ENCODE measurements around the gene SHISAL2A. TPM values are rescaled to one million over a fixed set of nuclear protein-coding genes. Genes with fewer than 3 reads are reported as not detected.

SHISAL2A gene
- total RNA-seq, 2 experiments from 2014 or later = 13.0 to 13.1 TPM

- ChIA-PET CTCF (interaction anchor here (0.6 to 1.7 kb wide), 6 partner anchors 11 to 469 kb away, joined by 3 to 6 read pairs (median 4); partner anchors contain the start of gene TUT4), POLR2A (interaction anchor here (1.2 to 1.9 kb wide), 2 partner anchors 10 to 51 kb away, joined by 3 to 8 read pairs; partner anchors contain the start of gene TUT4)
These were observed 28.8 kb upstream of the SHISAL2A start for GRCh38 chr1:52604063-52604770.

DNA sequence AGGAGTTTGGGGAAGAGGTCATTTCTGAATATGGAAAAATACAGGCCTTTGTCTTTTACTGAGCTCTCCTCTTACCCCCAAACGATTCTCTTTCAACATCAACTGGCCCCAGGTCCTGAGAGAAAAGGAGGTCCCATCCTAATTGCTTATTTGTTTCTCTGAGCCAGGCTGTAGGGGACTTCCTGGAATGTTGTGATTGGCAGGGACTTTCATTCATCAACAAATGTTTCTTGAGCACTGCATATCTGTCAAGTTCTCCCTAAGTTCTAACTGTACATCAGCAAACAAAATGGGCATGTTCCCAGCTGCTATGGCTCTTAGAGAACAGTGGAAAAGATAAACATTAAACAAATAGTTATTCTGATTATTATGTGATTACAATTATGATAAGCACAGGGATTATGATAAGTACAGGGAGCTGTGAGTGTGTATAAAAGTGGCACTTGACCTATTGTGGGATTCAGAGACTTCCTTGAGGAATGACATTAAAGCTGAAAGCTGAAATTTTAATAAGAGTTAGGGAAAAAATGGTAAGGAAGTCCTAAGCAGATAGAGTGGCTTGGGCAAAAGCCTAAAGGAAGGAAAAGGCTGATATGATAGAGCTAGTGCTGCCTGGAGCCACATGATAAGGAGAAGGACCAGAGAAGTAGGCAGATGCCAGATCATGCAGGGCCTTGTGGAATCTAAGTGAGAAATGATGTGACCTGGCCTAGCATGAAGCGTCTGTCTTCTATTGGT lies 19.2 kb upstream of the SHISAL2A start:
- ChIA-PET POLR2A (interaction anchor here (0.9 to 1.3 kb wide), 2 partner anchors 10 to 18 kb away, joined by 3 read pairs; no protein-coding TSS in a partner anchor), CTCF (interaction anchor here (1.1 kb wide), 1 partner anchor 72 kb away, joined by 3 read pairs; no protein-coding TSS in a partner anchor)

DNA sequence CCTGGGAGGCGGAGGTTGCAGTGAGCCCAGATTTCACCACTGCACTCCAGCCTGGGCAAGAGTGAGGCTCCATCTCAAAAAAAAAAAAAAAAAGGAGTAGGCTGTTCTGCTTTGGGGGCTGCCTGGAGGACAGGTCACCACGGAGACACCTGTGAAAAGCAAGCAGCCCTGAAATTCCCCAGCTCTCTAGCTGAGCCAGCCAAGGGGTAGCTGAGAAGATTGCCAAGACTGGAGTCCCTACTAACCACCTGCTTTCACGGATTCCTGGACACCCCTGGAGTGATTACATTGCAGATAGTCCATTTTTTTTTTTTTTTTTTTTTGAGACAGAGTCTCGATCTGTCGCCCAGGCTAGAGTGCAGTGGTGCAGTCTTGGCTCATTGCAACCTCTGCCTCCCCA lies 18.3 kb upstream of the SHISAL2A start:
- ChIA-PET POLR2A (interaction anchor here (1.3 kb wide), 1 partner anchor 17 kb away, joined by 3 read pairs; no protein-coding TSS in a partner anchor), CTCF (interaction anchor here (0.6 to 1.1 kb wide), 2 partner anchors 11 to 72 kb away, joined by 3 to 4 read pairs; no protein-coding TSS in a partner anchor)

DNA sequence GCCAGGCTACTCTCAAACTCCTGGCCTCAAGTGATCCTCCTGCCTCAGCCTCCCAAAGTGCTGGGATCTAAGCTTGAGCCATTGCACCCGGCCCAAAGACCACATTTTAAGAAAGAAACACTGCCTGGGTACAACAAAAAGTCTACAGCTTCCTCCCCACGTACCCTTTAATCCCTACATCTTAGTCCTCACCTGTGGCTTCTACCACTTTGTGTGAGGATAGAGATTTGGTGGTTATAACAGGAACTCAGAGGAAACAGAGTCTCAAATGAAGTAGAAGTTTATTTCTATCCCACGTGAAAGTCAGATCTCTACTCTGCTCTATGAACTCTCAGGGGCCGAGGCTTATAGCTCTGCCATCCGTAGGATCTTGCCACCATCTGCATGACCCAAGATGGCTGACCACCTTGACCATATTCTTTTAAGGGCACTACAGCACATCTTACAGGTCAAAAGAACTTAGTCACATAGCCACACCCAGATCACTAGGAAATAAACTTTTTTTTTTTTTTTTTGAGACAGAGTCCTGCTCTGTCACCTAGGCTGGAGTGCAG lies 17.4 kb upstream of the SHISAL2A start:
- POLR2A ChIA-PET = no interaction called here
- CTCF ChIA-PET = no interaction called here

- CTCF ChIA-PET = interaction anchor here (0.6 kb wide), 1 partner anchor 94 kb away, joined by 3 read pairs; no protein-coding TSS in a partner anchor
- POLR2A ChIA-PET = no interaction called here
These were observed 11.0 kb upstream of the SHISAL2A start for GRCh38 chr1:52621950-52622349.

GRCh38 chr1:52623812-52624211 lies 9.2 kb upstream of the SHISAL2A start:
- POLR2A ChIA-PET = no interaction called here
- CTCF ChIA-PET = no interaction called here

DNA sequence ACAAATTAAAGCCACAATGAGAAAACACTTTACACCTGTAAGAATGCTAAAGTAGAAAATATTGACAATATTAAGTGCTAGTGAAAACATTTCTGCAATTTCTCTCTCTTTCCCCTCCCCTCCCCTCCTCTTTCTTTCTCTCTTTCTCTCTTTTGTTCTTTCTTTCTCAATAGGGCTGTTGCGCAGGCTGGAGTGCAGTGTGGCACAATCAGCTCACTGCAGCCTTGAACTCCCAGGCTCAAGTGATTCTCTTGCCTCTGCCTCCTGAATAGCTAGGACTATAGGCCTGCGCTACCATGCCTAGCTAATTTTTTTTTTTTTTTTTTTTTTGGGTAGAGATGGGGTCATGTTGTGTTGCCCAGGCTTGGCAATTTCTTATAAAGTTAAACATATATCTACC lies 5.9 kb upstream of the SHISAL2A start:
- ChIA-PET CTCF (no interaction called here), POLR2A (no interaction called here)

- ChIA-PET POLR2A (no interaction called here), CTCF (no interaction called here)
These were observed 4.2 kb upstream of the SHISAL2A start for GRCh38 chr1:52628614-52629324.

DNA sequence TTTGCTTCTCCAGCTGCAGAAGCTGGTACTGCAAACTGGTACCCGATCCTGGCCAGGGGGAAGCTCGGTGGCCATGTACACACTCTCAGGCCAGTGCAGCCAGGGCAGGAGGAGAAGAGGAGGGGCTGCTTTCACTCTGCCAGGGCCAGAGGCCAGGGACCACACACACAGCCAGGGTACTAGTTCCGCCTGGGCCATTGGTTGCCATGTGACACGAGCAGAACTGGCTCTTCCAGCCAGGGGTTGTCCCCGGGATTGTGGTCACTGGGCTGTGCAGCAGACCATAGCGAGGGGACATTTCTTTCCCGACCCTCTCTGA lies 3.7 kb upstream of the SHISAL2A start:
- ChIA-PET CTCF (no interaction called here), POLR2A (no interaction called here)

DNA sequence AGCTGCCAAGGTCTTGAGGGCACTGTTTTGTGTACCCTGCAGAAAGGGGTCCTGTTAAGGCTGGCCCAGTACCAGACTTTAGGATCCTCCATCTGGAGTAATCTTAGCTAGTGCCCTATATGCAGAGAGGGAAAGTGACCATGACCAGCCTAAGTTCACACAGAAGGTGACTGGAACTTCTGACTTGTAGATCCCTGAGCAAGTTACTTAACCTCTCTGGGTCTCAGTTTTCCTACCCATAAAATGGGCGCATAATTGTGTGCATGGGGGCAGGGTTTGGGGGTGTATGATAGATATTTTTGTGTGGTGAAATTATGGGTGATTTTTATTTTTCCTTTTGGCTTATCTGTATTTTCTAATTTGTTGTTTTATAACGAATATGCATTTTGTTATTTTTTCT lies 3.3 kb upstream of the SHISAL2A start:
- ChIA-PET CTCF (no interaction called here), POLR2A (no interaction called here)

DNA sequence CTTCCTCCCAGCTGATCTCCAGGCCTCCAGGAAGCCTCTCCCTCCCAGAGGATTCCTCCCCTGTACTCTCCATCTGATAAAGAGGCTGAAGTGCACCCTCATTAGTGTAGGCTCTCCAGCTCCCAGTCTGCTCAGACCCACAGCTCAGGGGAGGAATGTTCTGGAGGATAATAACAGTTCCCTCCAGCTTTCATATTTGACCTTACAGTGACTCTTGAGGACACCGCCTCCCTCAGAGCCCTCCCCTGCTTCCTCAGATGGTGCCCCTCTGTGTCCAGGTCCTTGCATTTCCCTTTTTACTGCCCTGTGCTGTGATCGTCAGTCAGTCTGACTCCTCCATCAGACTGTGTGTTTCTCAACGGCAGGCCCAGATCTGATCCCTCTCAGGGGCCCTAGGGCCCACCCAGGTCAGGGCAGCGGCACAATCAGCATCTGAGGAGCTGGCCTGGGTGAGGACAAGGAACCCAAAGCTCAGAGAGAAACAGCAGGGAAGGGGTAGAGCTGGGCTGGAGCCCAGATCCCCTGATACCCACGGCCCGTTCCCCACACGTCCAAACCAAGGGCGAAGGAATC lies 1.1 kb upstream of the SHISAL2A start:
- ChIA-PET CTCF (interaction anchor here (1.0 kb wide), 1 partner anchor 297 kb away, joined by 3 read pairs; no protein-coding TSS in a partner anchor), POLR2A (interaction anchor here (0.7 to 2.4 kb wide), 4 partner anchors 18 to 78 kb away, joined by 3 to 18 read pairs (median 7); partner anchors contain the start of gene TUT4)

DNA sequence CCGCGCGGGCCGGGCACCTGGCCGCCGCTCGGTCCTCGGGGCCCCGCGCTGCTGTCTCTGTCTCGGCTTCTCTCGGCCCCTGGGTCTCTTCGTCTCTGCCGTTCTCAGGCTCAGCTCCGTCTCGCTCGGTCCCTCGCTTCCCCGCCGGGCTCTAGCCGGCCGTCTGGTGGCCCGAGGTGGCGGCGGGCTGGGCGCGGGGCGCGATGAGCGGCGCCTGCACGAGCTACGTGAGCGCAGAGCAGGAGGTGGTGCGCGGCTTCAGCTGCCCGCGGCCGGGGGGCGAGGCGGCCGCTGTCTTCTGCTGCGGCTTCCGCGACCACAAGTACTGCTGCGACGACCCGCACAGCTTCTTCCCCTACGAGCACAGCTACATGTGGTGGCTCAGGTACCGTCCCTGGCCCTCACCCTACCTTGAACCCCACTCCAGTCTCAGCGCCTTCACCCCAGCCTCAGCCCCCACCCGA lies 355 bp downstream of the SHISAL2A start:
- CTCF ChIA-PET = interaction anchor here (0.9 to 1.1 kb wide), 3 partner anchors 53 to 80 kb away, joined by 3 to 4 read pairs (median 3); no protein-coding TSS in a partner anchor
- POLR2A ChIA-PET = interaction anchor here (1.0 to 2.4 kb wide), 4 partner anchors 9 to 564 kb away, joined by 3 to 18 read pairs (median 7); partner anchors contain the start of gene TUT4

DNA sequence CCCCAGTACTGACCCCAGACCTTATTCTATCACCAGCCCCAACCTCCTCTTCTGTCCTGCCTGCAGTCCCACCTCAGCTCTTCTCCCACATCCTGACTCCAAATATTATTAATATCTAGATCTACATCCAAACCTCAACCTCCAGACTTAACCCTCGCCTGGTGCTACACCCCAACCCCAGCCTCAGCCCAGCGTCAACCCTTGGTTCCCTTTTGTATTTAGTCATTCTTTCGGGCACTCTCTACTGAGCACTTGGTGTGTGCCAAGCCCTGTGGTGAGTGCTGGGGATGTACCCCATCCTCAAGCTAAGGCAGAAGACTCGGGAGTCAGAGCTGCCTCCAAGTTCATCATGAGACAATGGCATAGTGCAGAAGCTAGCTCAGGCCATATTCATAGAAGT lies 1.1 kb downstream of the SHISAL2A start:
- CTCF ChIA-PET = interaction anchor here (0.9 to 1.1 kb wide), 2 partner anchors 69 to 81 kb away, joined by 3 to 4 read pairs; no protein-coding TSS in a partner anchor
- POLR2A ChIA-PET = interaction anchor here (0.6 to 2.4 kb wide), 4 partner anchors 8 to 81 kb away, joined by 3 to 18 read pairs (median 8); partner anchors contain the start of gene TUT4

DNA sequence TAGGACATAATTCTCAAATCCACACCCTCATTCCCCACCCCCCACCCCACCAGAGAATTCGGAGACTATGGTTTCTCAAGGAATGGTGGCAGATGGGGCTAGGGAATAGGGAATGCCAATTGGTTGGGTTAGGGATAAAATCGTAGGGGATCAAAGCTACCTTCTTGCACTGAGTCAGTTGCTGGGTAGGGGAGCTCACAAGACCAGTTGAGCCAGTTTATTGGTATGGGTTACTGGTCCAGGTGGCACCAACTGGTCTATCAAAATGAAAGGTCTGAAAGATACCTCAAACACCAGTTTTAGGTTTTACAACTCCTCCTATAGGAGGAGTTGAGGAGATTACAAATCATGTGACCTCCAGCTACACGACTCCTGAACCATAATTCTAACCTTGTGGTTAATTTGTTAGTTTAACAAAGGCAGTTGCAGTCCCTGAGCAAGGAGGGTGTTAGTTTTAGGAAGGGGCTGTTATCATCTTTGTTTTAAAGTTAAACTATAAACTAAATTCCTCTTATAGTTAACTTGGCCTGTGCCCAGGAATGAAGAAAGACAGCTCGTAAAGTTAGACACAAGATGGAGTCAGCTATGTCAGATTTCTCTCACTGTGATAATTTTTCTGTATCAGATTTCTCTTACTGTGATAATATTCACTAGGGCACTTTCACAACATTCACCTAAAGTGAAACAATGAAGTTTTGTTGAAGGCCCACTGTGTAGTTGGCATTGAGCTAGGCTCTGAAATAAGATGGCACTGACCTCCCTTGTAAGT lies 2.5 kb downstream of the SHISAL2A start:
- POLR2A ChIA-PET = interaction anchor here (0.9 kb wide), 1 partner anchor 115 kb away, joined by 3 read pairs; no protein-coding TSS in a partner anchor
- CTCF ChIA-PET = interaction anchor here (0.6 to 0.7 kb wide), 3 partner anchors 101 to 261 kb away, joined by 4 read pairs; no protein-coding TSS in a partner anchor

DNA sequence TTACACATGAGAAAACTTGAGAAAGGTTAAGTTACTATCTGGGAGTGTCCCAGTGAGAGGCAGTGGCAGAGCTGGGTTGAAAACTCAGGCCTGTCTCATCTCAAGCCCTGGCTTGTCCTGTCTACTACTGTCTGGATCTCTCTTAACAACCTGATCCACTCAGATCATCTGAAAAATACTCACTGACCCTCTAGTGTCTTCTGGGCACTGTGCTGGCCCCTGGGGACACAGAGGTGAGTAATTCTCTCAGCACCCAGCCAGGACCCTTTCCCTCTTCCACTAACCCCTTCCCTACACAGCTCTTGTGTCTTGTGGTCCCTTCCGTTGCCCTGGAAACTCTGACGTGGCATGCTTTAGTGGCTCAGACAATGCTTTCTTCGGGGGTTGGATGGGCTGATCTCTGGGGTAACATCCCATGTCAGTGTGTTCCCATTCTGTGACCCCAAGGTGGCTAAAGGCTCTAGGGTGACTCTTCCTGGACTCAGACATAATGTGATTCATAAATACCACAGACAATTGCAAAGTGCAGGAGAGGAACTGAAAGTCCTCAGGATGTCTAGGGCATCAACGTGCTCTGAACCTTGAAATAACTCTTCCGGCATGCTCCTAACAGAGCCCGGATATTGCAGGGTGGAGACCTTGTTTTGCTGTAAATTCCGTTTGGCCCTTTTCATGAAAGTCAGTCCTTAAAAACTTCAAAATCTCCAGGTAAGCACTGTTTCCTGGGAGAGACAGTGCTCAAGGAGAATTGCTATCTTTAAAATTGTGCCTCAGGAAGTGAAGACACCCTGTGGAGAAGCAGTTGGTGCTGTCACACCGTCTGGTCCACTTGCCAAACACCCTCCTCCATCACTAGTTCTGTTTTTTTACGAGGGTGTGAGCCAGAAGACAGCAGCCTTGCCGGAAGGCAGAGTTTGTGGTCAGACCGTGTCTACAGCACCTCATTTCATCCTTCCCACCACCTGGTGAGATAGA lies 4.0 kb downstream of the SHISAL2A start:
- CTCF ChIA-PET = no interaction called here
- POLR2A ChIA-PET = interaction anchor here (0.6 to 1.2 kb wide), 2 partner anchors 34 to 84 kb away, joined by 3 read pairs; no protein-coding TSS in a partner anchor

DNA sequence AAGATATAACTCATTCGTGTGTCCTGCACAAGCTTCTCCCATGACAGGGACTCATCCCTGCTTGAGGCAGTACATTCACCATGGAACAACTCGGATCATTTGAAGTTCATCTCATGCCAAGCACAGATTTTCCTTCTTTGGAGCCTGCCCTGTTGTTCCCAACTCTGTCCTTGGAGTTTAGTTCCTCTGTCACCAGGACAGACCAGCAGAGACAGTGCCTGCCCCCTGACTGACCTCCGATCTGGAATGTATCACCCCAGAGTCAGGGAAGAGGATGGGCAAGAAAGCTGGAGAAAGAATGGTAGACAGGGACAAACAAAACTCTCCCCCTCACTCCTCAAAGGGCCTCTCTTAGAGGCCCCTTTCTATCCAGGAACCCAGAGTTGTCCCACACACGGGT lies 5.0 kb downstream of the SHISAL2A start:
- ChIA-PET CTCF (no interaction called here), POLR2A (interaction anchor here (1.2 kb wide), 1 partner anchor 35 kb away, joined by 3 read pairs; no protein-coding TSS in a partner anchor)

GRCh38 chr1:52640697-52641096 lies 7.7 kb downstream of the SHISAL2A start:
- ChIA-PET POLR2A (interaction anchor here (0.7 kb wide), 1 partner anchor 132 kb away, joined by 4 read pairs; no protein-coding TSS in a partner anchor), CTCF (interaction anchor here (0.7 kb wide), 1 partner anchor 89 kb away, joined by 3 read pairs; no protein-coding TSS in a partner anchor)

Measured in activated CD8-positive, alpha-beta memory T cell treated with anti-CD3 and anti-CD28 coated beads for 36 hours (primary cell).